ENCODE measurements around the gene KIF9.

KIF9 gene

DNA sequence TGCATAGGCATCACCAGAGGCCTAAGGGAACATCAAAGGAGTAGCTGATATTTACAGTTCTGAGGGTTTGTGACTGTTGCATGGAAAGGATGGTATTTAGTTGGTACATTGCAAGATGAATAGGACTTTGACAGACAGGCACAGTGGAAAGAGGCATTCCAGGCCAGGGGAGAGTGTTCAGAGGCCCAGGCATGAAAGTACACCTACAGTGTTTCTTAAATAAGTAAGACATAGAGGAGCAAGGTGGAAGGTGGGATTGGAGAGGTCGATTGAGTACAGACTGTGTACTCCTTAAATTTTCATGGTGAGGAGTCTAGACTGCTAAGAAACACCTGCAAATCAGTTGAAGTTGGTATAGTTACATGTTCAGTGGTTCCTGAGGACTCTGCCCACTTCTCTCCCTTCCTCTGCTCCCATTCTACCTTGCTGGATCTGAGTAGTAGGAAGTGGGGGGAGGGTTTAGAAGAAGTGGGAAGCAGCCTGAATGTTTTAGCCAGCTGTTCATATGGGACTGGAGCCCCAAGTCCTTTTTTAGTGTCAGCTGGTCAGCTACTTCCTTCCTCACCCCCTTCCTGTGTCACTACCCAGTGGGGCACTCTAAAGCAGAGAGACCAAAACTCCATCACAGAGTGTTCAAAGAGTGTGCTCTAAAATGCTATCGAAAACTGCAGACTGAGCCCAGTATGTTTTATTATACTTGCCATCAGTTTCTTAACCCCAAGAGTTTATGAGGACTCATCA, 14.1 kb upstream of the KIF9 start (continued):
- no peak for TF ChIP-seq TSHZ2 (CRISPR knock-in tag; IDR thresholded peaks at IDR 0.05)

- TF ChIP-seq TOX (CRISPR knock-in tag; IDR thresholded peaks at IDR 0.05; ENCODE audit: borderline replicate concordance): no peak
- no peak for TF ChIP-seq ZFP30 (CRISPR knock-in tag; IDR thresholded peaks at IDR 0.05)
- TF ChIP-seq ZNF8 (CRISPR knock-in tag; IDR thresholded peaks at IDR 0.05): no peak
- no peak for TF ChIP-seq CSRNP3 (CRISPR knock-in tag; IDR thresholded peaks at IDR 0.05)
- no peak for TF ChIP-seq ZFP3 (CRISPR knock-in tag; IDR thresholded peaks at IDR 0.05)
- TF ChIP-seq OSR1 (CRISPR knock-in tag; IDR thresholded peaks at IDR 0.05): no peak
- TF ChIP-seq POU6F1 (CRISPR knock-in tag; IDR thresholded peaks at IDR 0.05; ENCODE audit: borderline replicate concordance, low read depth): no peak
- no peak for TF ChIP-seq ARNTL (CRISPR knock-in tag; IDR thresholded peaks at IDR 0.05; ENCODE audit: borderline replicate concordance, low read depth)
- TF ChIP-seq, protein P1, sequence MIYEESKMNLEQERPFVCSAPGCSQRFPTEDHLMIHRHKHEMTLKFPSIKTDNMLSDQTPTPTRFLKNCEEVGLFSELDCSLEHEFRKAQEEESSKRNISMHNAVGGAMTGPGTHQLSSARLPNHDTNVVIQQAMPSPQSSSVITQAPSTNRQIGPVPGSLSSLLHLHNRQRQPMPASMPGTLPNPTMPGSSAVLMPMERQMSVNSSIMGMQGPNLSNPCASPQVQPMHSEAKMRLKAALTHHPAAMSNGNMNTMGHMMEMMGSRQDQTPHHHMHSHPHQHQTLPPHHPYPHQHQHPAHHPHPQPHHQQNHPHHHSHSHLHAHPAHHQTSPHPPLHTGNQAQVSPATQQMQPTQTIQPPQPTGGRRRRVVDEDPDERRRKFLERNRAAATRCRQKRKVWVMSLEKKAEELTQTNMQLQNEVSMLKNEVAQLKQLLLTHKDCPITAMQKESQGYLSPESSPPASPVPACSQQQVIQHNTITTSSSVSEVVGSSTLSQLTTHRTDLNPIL (CRISPR knock-in tag; IDR thresholded peaks at IDR 0.05; ENCODE audit: low read depth): no peak
- TF ChIP-seq GLIS3 (CRISPR knock-in tag; IDR thresholded peaks at IDR 0.05): no peak
- TF ChIP-seq, protein P2, sequence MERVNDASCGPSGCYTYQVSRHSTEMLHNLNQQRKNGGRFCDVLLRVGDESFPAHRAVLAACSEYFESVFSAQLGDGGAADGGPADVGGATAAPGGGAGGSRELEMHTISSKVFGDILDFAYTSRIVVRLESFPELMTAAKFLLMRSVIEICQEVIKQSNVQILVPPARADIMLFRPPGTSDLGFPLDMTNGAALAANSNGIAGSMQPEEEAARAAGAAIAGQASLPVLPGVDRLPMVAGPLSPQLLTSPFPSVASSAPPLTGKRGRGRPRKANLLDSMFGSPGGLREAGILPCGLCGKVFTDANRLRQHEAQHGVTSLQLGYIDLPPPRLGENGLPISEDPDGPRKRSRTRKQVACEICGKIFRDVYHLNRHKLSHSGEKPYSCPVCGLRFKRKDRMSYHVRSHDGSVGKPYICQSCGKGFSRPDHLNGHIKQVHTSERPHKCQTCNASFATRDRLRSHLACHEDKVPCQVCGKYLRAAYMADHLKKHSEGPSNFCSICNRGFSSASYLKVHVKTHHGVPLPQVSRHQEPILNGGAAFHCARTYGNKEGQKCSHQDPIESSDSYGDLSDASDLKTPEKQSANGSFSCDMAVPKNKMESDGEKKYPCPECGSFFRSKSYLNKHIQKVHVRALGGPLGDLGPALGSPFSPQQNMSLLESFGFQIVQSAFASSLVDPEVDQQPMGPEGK (CRISPR knock-in tag; IDR thresholded peaks at IDR 0.05; ENCODE audit: borderline replicate concordance): no peak
- TF ChIP-seq SNAI2 (CRISPR knock-in tag; IDR thresholded peaks at IDR 0.05): no peak
- TF ChIP-seq BACH2 (CRISPR knock-in tag; IDR thresholded peaks at IDR 0.05; ENCODE audit: borderline replicate concordance): no peak
- no peak for TF ChIP-seq ZC3H10 (CRISPR knock-in tag; IDR thresholded peaks at IDR 0.05)
- no peak for TF ChIP-seq ZNF565 (CRISPR knock-in tag; conservative IDR thresholded peaks at IDR 0.05; ENCODE audit: low read depth)
- no peak for TF ChIP-seq ZNF70 (CRISPR knock-in tag; IDR thresholded peaks at IDR 0.05)
- no peak for TF ChIP-seq TCF4 (CRISPR knock-in tag; IDR thresholded peaks at IDR 0.05; ENCODE audit: borderline replicate concordance)
- TF ChIP-seq ISL1 (CRISPR knock-in tag; IDR thresholded peaks at IDR 0.05): no peak
- no peak for TF ChIP-seq TSHZ2 (CRISPR knock-in tag; IDR thresholded peaks at IDR 0.05)
Observed at GRCh38 chr3:47295976-47296375, 13.4 kb upstream of the KIF9 start.

More at GRCh38 chr3:47295976-47296375, 13.4 kb upstream of the KIF9 start:
- ATAC-seq: no peak
